TTC549 (cell line): ENCODE measurements around the gene BCDIN3D.

Experiments
- FAIRE-seq: peaks from 2 replicates; lab custom pipeline; 2012; peaks lifted over from hg19 to GRCh38; lab: Jason Lieb, UNC

BCDIN3D gene

GRCh38 chr12:49795654-49796105 lies 47.2 kb downstream of the BCDIN3D start:
- no peak for FAIRE-seq

GRCh38 chr12:49794811-49795653 lies 47.9 kb downstream of the BCDIN3D start:
- FAIRE-seq, result no peak

- FAIRE-seq, result no peak
These were observed 48.9 kb downstream of the BCDIN3D start for GRCh38 chr12:49794021-49794420.

- FAIRE-seq, result no peak
These were observed 49.3 kb downstream of the BCDIN3D start for GRCh38 chr12:49793620-49794019.

GRCh38 chr12:49792976-49793580 lies 49.8 kb downstream of the BCDIN3D start:
- no peak for FAIRE-seq

- FAIRE-seq, result no peak
These were observed 50.5 kb downstream of the BCDIN3D start for GRCh38 chr12:49792181-49792970.

- no peak for FAIRE-seq
These were observed 51.2 kb downstream of the BCDIN3D start for GRCh38 chr12:49791700-49792099.

GRCh38 chr12:49790741-49791555 lies 52.0 kb downstream of the BCDIN3D start:
- no peak for FAIRE-seq

- FAIRE-seq, result no peak
These were observed 52.9 kb downstream of the BCDIN3D start for GRCh38 chr12:49789992-49790391.

- no peak for FAIRE-seq
These were observed 55.2 kb downstream of the BCDIN3D start for GRCh38 chr12:49787672-49788071.
